Stimulated activated CD8-positive, alpha-beta memory T cell treated with anti-CD3 and anti-CD28 coated beads, Interleukin-15, amount 100 ng/mL, for 48 hours (primary cell): ENCODE measurements around the gene IFT57.

Source experiments
- DNase-seq, 2 donors: peaks; one replicate each; pipeline ENCODE4 v3.0.0-alpha.2; 2020; ENCODE audit warnings: low read depth in 2 of 2

The IFT57 gene

GRCh38 chr3:108218811-108219210 is 3.4 kb downstream of the IFT57 start:
- no peak for DNase-seq

GRCh38 chr3:108215871-108216270 is 6.4 kb downstream of the IFT57 start:
- no peak for DNase-seq

GRCh38 chr3:108209579-108209978 is 12.6 kb downstream of the IFT57 start:
- no peak for DNase-seq

- no peak for DNase-seq
Observed at GRCh38 chr3:108208831-108209230, 13.4 kb downstream of the IFT57 start.

- DNase-seq: no peak
Observed at GRCh38 chr3:108202834-108203233, 19.4 kb downstream of the IFT57 start.

- no peak for DNase-seq
Observed at GRCh38 chr3:108202080-108202479, 20.1 kb downstream of the IFT57 start.

- no peak for DNase-seq
Observed at GRCh38 chr3:108201258-108201657, 21.0 kb downstream of the IFT57 start.

GRCh38 chr3:108200578-108200977 is 21.6 kb downstream of the IFT57 start:
- DNase-seq: no peak

GRCh38 chr3:108200024-108200423 is 22.2 kb downstream of the IFT57 start:
- DNase-seq: no peak

GRCh38 chr3:108191394-108191793 is 30.8 kb downstream of the IFT57 start:
- DNase-seq: no peak

- DNase-seq: no peak
Observed at GRCh38 chr3:108190346-108190745, 31.9 kb downstream of the IFT57 start.

GRCh38 chr3:108189440-108189839 is 32.8 kb downstream of the IFT57 start:
- DNase-seq: no peak

GRCh38 chr3:108185536-108185935 is 36.7 kb downstream of the IFT57 start:
- no peak for DNase-seq

GRCh38 chr3:108184824-108185223 is 37.4 kb downstream of the IFT57 start:
- DNase-seq: no peak

- no peak for DNase-seq
Observed at GRCh38 chr3:108183971-108184370, 38.3 kb downstream of the IFT57 start.

- no peak for DNase-seq
Observed at GRCh38 chr3:108183181-108183580, 39.0 kb downstream of the IFT57 start.

- no peak for DNase-seq
Observed at GRCh38 chr3:108182339-108182738, 39.9 kb downstream of the IFT57 start.

GRCh38 chr3:108181172-108181571 is 41.1 kb downstream of the IFT57 start:
- DNase-seq: no peak

GRCh38 chr3:108180194-108180593 is 42.0 kb downstream of the IFT57 start:
- DNase-seq: no peak

- DNase-seq: no peak
Observed at GRCh38 chr3:108178676-108179075, 43.5 kb downstream of the IFT57 start.

- no peak for DNase-seq
Observed at GRCh38 chr3:108177536-108177935, 44.7 kb downstream of the IFT57 start.

- no peak for DNase-seq
Observed at GRCh38 chr3:108175352-108175751, 46.9 kb downstream of the IFT57 start.

GRCh38 chr3:108171106-108171505 is 51.1 kb downstream of the IFT57 start:
- DNase-seq: no peak

GRCh38 chr3:108164391-108164790 is 57.8 kb downstream of the IFT57 start:
- no peak for DNase-seq

GRCh38 chr3:108159865-108160264 is 62.4 kb downstream of the IFT57 start:
- no peak for DNase-seq
